ENCODE results near the gene CAB39L.

The CAB39L gene

DNA sequence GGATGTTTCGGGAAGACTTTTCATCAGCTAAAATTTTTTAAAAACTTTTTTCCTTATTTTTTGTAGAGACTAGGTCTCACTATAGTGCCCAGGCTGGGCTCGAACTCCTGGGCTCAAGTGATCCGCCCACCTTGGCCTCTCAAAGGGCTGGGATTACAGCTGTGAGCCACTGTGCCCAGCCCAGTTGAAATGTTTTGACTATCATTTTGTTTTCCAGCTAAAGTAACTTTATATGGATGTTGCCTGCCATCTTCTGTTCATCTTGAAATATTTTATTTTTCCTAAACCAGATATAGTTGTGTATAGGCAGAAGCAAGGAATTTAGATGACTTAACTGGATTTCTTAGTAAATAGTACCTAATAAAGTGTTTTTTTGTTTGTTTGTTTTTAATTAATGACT is 7.0 kb downstream of the CAB39L start:
- no peak overlapping the region for H2BK120ac ChIP-seq (ENCODE audit: low read depth, low read length)
- no peak overlapping the region for H3K4me3 ChIP-seq (ENCODE audit: insufficient read depth in 1 of 2, low read depth in 1 of 2, low read length in 2 of 2)
- H2BK5ac ChIP-seq (ENCODE audit: low read depth, low read length, poor library complexity, severe bottlenecking) = no peak overlapping the region
- no peak overlapping the region for H3K23ac ChIP-seq (ENCODE audit: low read length in 2 of 2)
- no peak overlapping the region for H4K91ac ChIP-seq (ENCODE audit: low read length)
- WGBS = 64% methylated on average over 2 of the region's 3 CpGs
- peak overlapping the region; percentile 78 for H3K9ac ChIP-seq (ENCODE audit: low read length)
- no peak overlapping the region for H3K4me2 ChIP-seq (ENCODE audit: low read length, poor library complexity, severe bottlenecking)
- no peak overlapping the region for H4K8ac ChIP-seq (ENCODE audit: low read length)
- H3K27ac ChIP-seq (ENCODE audit: low read length, poor library complexity, severe bottlenecking) = no peak overlapping the region
- H2AK5ac ChIP-seq (ENCODE audit: low read length, severe bottlenecking) = no peak overlapping the region
- no peak overlapping the region for H2BK12ac ChIP-seq (ENCODE audit: low read length in 2 of 2)
- H3K27me3 ChIP-seq (ENCODE audit: control insufficient read depth in 1 of 2, insufficient read depth in 1 of 2, low read length in 2 of 2) = no peaks in the 10 kb centered on the region
- H3K36me3 ChIP-seq (ENCODE audit: control insufficient read depth in 1 of 2, insufficient read depth in 2 of 2, low read depth in 1 of 2, low read length in 2 of 2) = peaks cover 0 to 30% of the 10 kb centered on the region in 2 experiments
- no peaks in the 10 kb centered on the region for H3K79me1 ChIP-seq (replicated peaks; ENCODE audit: low read length, poor library complexity, severe bottlenecking)
- no peak overlapping the region for H2BK15ac ChIP-seq (ENCODE audit: low read depth, poor library complexity, severe bottlenecking)
- H3K4me1 ChIP-seq (ENCODE audit: control insufficient read depth, insufficient read depth, low read depth, low read length) = no peaks in the 10 kb centered on the region
- peak; percentile 43 for DNase-seq
- H3K9me3 ChIP-seq (ENCODE audit: control insufficient read depth, low read length) = no peaks in the 10 kb centered on the region
- H3K4ac ChIP-seq (ENCODE audit: low read depth in 1 of 2, low read length in 2 of 2) = no peak overlapping the region
- H2AFZ ChIP-seq (ENCODE audit: low read depth, low read length) = no peak overlapping the region
- no peak overlapping the region for H3K14ac ChIP-seq (ENCODE audit: low read length in 2 of 2)
- H3K18ac ChIP-seq (ENCODE audit: low read depth in 1 of 2, low read length in 2 of 2) = no peak overlapping the region

DNA sequence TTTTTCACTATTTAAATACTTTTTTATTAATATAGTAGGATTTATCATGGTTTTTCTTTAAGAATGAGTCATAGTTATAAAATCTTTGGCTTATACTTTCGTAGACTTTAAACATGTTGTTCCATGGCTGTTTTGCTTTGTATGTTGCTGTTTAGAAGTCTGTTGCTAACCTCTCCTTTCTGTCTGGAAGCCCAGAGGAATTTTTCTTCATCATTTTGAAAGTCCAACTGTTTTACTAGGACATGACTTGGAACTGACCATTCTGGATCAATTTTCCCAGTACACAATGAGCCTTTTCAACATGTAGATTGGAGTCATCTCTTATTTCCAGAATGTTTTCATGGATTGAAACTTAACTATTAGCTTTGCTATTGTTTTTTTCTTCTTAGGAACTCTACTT is 7.9 kb downstream of the CAB39L start:
- Histone ChIP-seq H3K23ac (ENCODE audit: low read length in 2 of 2) (no peak overlapping the region), H3K27me3 (ENCODE audit: control insufficient read depth in 1 of 2, insufficient read depth in 1 of 2, low read length in 2 of 2) (no peaks in the 10 kb centered on the region), H2BK5ac (ENCODE audit: low read depth, low read length, poor library complexity, severe bottlenecking) (no peak overlapping the region), H3K4me1 (ENCODE audit: control insufficient read depth, insufficient read depth, low read depth, low read length) (no peaks in the 10 kb centered on the region), H3K9ac (ENCODE audit: low read length) (peak overlapping the region; percentile 78), H3K4me2 (ENCODE audit: low read length, poor library complexity, severe bottlenecking) (no peak overlapping the region), H2AFZ (ENCODE audit: low read depth, low read length) (no peak overlapping the region), H3K9me3 (ENCODE audit: control insufficient read depth, low read length) (no peaks in the 10 kb centered on the region), H3K36me3 (ENCODE audit: control insufficient read depth in 1 of 2, insufficient read depth in 2 of 2, low read depth in 1 of 2, low read length in 2 of 2) (peaks cover 0 to 28% of the 10 kb centered on the region in 2 experiments), H3K4ac (ENCODE audit: low read depth in 1 of 2, low read length in 2 of 2) (no peak overlapping the region), H3K79me1 (replicated peaks; ENCODE audit: low read length, poor library complexity, severe bottlenecking) (no peaks in the 10 kb centered on the region), H4K8ac (ENCODE audit: low read length) (no peak overlapping the region), H2BK120ac (ENCODE audit: low read depth, low read length) (no peak overlapping the region), H3K27ac (ENCODE audit: low read length, poor library complexity, severe bottlenecking) (no peak overlapping the region), H4K91ac (ENCODE audit: low read length) (no peak overlapping the region), H2BK12ac (ENCODE audit: low read length in 2 of 2) (no peak overlapping the region), H2BK15ac (ENCODE audit: low read depth, poor library complexity, severe bottlenecking) (no peak overlapping the region), H3K14ac (ENCODE audit: low read length in 2 of 2) (no peak overlapping the region), H3K4me3 (ENCODE audit: insufficient read depth in 1 of 2, low read depth in 1 of 2, low read length in 2 of 2) (peak overlapping the region in 1 of 2 experiments; percentile 45), H3K18ac (ENCODE audit: low read depth in 1 of 2, low read length in 2 of 2) (no peak overlapping the region), H2AK5ac (ENCODE audit: low read length, severe bottlenecking) (no peak overlapping the region)
- DNase-seq = no peak
- WGBS = no CpG with 5 or more reads among the region's 1 CpG

DNA sequence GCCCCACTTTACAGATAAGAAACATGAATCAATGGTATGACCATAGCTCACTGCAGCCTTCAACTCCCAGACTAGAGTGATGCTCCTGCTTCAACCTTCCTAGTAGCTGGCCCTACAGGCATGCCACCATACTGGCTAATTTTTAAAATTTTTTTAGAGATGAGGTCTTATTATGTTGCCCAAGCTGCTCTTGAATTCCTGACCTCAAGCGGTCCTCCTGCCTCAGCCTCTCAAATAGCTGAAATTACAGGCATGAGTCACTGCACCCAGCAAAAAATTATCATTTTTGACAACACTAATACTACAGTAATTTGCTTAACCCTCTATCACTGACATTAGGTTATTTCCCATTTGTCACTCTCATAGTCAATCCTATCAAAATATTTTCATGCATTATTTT is 14.7 kb downstream of the CAB39L start:
- Histone ChIP-seq H3K27me3 (ENCODE audit: control insufficient read depth in 1 of 2, insufficient read depth in 1 of 2, low read length in 2 of 2) (no peaks in the 10 kb centered on the region), H4K91ac (ENCODE audit: low read length) (no peak overlapping the region), H3K4me1 (ENCODE audit: control insufficient read depth, insufficient read depth, low read depth, low read length) (no peaks in the 10 kb centered on the region), H2BK12ac (ENCODE audit: low read length in 2 of 2) (no peak overlapping the region), H3K4me2 (ENCODE audit: low read length, poor library complexity, severe bottlenecking) (no peak overlapping the region), H3K27ac (ENCODE audit: low read length, poor library complexity, severe bottlenecking) (no peak overlapping the region), H3K18ac (ENCODE audit: low read depth in 1 of 2, low read length in 2 of 2) (no peak overlapping the region), H3K36me3 (ENCODE audit: control insufficient read depth in 1 of 2, insufficient read depth in 2 of 2, low read depth in 1 of 2, low read length in 2 of 2) (peaks cover 3 to 46% of the 10 kb centered on the region in 2 experiments), H3K79me1 (replicated peaks; ENCODE audit: low read length, poor library complexity, severe bottlenecking) (no peaks in the 10 kb centered on the region), H3K14ac (ENCODE audit: low read length in 2 of 2) (no peak overlapping the region), H3K4ac (ENCODE audit: low read depth in 1 of 2, low read length in 2 of 2) (no peak overlapping the region), H2AK5ac (ENCODE audit: low read length, severe bottlenecking) (no peak overlapping the region), H2BK5ac (ENCODE audit: low read depth, low read length, poor library complexity, severe bottlenecking) (no peak overlapping the region), H2BK120ac (ENCODE audit: low read depth, low read length) (no peak overlapping the region), H2BK15ac (ENCODE audit: low read depth, poor library complexity, severe bottlenecking) (no peak overlapping the region), H3K9me3 (ENCODE audit: control insufficient read depth, low read length) (no peaks in the 10 kb centered on the region), H4K8ac (ENCODE audit: low read length) (no peak overlapping the region), H3K4me3 (ENCODE audit: insufficient read depth in 1 of 2, low read depth in 1 of 2, low read length in 2 of 2) (no peak overlapping the region), H2AFZ (ENCODE audit: low read depth, low read length) (no peak overlapping the region), H3K23ac (ENCODE audit: low read length in 2 of 2) (no peak overlapping the region), H3K9ac (ENCODE audit: low read length) (no peak overlapping the region)
- 94% methylated on average over 1 of the region's 1 CpG for WGBS
- DNase-seq = no peak

DNA sequence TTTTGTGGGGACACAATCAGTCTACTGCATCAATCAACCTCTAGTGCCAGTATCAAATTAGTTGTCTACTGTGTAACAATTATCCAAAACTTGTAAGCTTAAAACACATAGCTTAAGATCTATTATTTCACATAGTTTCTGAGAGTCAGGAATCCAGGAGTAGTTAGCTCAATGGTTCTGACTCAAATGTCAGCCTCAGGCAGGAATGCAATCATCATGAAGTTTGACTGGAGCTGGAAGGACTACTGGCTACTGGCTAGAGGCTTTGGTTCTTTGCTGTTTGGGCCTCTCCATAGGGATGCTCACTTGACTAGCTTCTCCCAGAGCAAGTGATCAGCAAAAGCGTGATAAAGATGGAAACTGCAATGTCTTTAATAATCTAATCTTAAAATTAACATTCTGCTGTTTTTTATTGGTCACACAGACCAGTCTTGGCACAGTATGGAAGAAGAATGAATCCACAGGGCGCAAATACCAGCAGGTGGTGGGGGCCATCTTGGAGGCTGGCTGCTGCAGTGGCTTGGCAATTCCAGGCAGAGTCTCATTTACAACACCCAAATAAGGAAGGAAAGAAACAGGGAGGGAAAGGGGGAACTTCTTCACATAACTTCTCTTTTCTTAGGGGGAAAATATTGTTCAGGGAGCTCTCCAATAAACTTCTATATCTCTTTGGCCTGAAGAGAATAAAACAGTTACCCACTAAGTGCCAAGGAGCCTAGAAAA is 15.7 kb downstream of the CAB39L start:
- no peak overlapping the region for H3K4me2 ChIP-seq (ENCODE audit: low read length, poor library complexity, severe bottlenecking)
- no peak overlapping the region for H4K8ac ChIP-seq (ENCODE audit: low read length)
- no peaks in the 10 kb centered on the region for H3K9me3 ChIP-seq (ENCODE audit: control insufficient read depth, low read length)
- no peak overlapping the region for H2BK15ac ChIP-seq (ENCODE audit: low read depth, poor library complexity, severe bottlenecking)
- H3K27me3 ChIP-seq (ENCODE audit: control insufficient read depth in 1 of 2, insufficient read depth in 1 of 2, low read length in 2 of 2) = no peaks in the 10 kb centered on the region
- WGBS = 100% methylated on average over 1 of the region's 2 CpGs
- no peak overlapping the region for H2BK120ac ChIP-seq (ENCODE audit: low read depth, low read length)
- H4K91ac ChIP-seq (ENCODE audit: low read length) = no peak overlapping the region
- no peak overlapping the region for H3K14ac ChIP-seq (ENCODE audit: low read length in 2 of 2)
- H3K23ac ChIP-seq (ENCODE audit: low read length in 2 of 2) = no peak overlapping the region
- peaks cover 3 to 38% of the 10 kb centered on the region in 2 experiments for H3K36me3 ChIP-seq (ENCODE audit: control insufficient read depth in 1 of 2, insufficient read depth in 2 of 2, low read depth in 1 of 2, low read length in 2 of 2)
- no peaks in the 10 kb centered on the region for H3K4me1 ChIP-seq (ENCODE audit: control insufficient read depth, insufficient read depth, low read depth, low read length)
- H2BK12ac ChIP-seq (ENCODE audit: low read length in 2 of 2) = no peak overlapping the region
- H2BK5ac ChIP-seq (ENCODE audit: low read depth, low read length, poor library complexity, severe bottlenecking) = no peak overlapping the region
- H3K4ac ChIP-seq (ENCODE audit: low read depth in 1 of 2, low read length in 2 of 2) = no peak overlapping the region
- H2AFZ ChIP-seq (ENCODE audit: low read depth, low read length) = no peak overlapping the region
- no peak overlapping the region for H3K9ac ChIP-seq (ENCODE audit: low read length)
- H3K4me3 ChIP-seq (ENCODE audit: insufficient read depth in 1 of 2, low read depth in 1 of 2, low read length in 2 of 2) = no peak overlapping the region
- H3K18ac ChIP-seq (ENCODE audit: low read depth in 1 of 2, low read length in 2 of 2) = no peak overlapping the region
- no peak overlapping the region for H2AK5ac ChIP-seq (ENCODE audit: low read length, severe bottlenecking)
- no peaks in the 10 kb centered on the region for H3K79me1 ChIP-seq (replicated peaks; ENCODE audit: low read length, poor library complexity, severe bottlenecking)
- H3K27ac ChIP-seq (ENCODE audit: low read length, poor library complexity, severe bottlenecking) = no peak overlapping the region
- DNase-seq = no peak
